ENCODE data around the gene SEL1L2.

SEL1L2 gene

DNA sequence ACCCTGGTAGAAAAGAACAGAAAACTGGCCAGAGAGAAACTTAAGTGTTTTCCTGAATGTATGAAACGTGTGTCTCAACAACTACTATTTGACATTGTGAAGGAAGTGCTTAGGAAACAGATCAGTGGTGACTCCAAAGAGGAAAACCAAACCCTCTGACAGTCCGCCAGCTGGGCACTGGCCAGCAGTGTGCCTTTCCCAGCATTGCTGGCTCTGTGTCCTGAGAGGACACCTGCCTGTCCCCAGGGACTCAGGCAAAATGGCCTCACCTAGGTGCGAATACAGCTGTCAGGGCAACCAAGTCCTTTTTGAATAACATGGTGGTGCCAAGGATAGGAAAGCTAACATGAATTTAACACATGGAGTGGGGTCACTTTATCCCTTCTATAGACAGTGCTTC is 133.1 kb downstream of the SEL1L2 start:
- no peaks in the 10 kb centered on the region for H3K36me3 ChIP-seq (ENCODE audit: control insufficient read depth, insufficient read depth, low read length)
- no peak overlapping the region for H3K4me3 ChIP-seq (replicated peaks; ENCODE audit: low read depth, low read length)
- no peak for DNase-seq (ENCODE audit: extremely low read depth, insufficient read length)
- H3K27me3 ChIP-seq (replicated peaks; ENCODE audit: control insufficient read depth, insufficient read depth, low read length): no peaks in the 10 kb centered on the region
- no peak for TF ChIP-seq CTCF (IDR thresholded peaks at IDR 0.05; ENCODE audit: insufficient read depth, low read length, poor library complexity, severe bottlenecking)

GRCh38 chr20:13856354-13856753 is 134.1 kb downstream of the SEL1L2 start:
- DNase-seq (ENCODE audit: extremely low read depth, insufficient read length): no peak
- no peaks in the 10 kb centered on the region for H3K27me3 ChIP-seq (replicated peaks; ENCODE audit: control insufficient read depth, insufficient read depth, low read length)
- no peak for TF ChIP-seq CTCF (IDR thresholded peaks at IDR 0.05; ENCODE audit: insufficient read depth, low read length, poor library complexity, severe bottlenecking)

DNA sequence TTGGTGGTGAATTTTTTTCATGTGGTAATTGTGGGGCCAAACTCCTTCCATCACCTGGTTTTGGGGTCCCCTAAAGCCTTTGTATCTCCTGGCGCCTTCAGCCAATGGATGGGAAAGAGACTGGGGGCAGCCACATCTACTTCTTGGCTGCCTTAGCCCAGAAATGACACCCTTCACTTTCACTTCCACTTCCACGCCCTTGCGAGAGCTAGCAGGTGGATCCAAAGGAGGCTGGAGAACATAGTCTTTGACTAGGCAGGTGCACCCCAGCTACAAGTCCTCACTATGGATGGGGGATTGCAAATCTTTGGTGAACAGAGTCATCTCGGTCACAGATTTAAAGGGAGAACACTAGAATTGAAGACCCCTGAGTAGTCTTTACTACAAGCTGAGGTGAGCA is 134.8 kb downstream of the SEL1L2 start:
- Histone ChIP-seq H3K4me3 (replicated peaks; ENCODE audit: low read depth, low read length) (no peak overlapping the region), H3K27me3 (replicated peaks; ENCODE audit: control insufficient read depth, insufficient read depth, low read length) (no peaks in the 10 kb centered on the region), H3K36me3 (ENCODE audit: control insufficient read depth, insufficient read depth, low read length) (no peaks in the 10 kb centered on the region)
- DNase-seq (ENCODE audit: extremely low read depth, insufficient read length): no peak
- no peak for TF ChIP-seq CTCF (IDR thresholded peaks at IDR 0.05; ENCODE audit: insufficient read depth, low read length, poor library complexity, severe bottlenecking)

More at GRCh38 chr20:13856354-13856753, 134.1 kb downstream of the SEL1L2 start:
- no peaks in the 10 kb centered on the region for H3K36me3 ChIP-seq (ENCODE audit: control insufficient read depth, insufficient read depth, low read length)
- H3K4me3 ChIP-seq (replicated peaks; ENCODE audit: low read depth, low read length): no peak overlapping the region

DNA sequence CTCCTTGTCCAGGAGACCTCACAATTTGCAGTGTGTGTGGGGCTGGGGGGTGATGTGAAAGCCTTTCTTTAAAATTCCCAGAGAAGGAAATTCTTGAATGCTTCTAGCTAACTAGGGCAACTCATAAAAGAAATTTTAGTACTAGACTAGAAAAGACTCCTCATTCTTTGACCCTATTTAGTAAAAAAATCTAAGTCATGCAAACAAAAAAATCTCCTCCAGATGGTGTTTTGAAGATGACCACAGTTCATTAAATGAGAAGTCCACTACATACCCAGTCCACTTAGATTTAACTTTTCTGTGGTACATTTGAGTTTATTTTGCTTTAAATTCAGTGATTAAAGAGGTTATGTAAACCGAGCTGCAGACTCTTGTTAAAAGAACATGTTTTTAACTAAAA is 138.1 kb downstream of the SEL1L2 start:
- H3K27me3 ChIP-seq (replicated peaks; ENCODE audit: control insufficient read depth, insufficient read depth, low read length): no peaks in the 10 kb centered on the region
- TF ChIP-seq CTCF (IDR thresholded peaks at IDR 0.05; ENCODE audit: insufficient read depth, low read length, poor library complexity, severe bottlenecking): no peak
- DNase-seq (ENCODE audit: extremely low read depth, insufficient read length): no peak
- no peak overlapping the region for H3K4me3 ChIP-seq (replicated peaks; ENCODE audit: low read depth, low read length)
- H3K36me3 ChIP-seq (ENCODE audit: control insufficient read depth, insufficient read depth, low read length): no peaks in the 10 kb centered on the region

DNA sequence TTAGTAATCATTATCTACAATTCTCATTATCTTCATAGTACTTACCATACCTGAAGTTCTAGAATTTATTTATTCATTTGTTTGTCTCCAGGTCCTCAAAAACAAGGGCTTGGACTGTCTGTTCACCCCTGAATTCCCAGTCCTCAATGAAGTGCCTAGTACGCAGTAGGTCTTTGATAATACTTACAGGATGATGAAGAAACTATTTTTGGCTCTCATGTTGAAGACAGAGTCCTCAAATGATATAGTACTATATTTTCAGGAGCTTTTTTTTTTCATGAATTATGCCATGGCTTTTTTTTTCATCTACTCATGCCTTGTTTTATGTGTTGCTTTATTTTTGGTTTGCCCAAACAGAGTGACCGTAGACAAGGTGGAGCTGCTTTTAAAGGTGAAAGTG is 139.1 kb downstream of the SEL1L2 start:
- no peak for DNase-seq (ENCODE audit: extremely low read depth, insufficient read length)

More for the DNA sequence above, 139.1 kb downstream of the SEL1L2 start:
- H3K4me3 ChIP-seq (replicated peaks; ENCODE audit: low read depth, low read length): no peak overlapping the region
- H3K27me3 ChIP-seq (replicated peaks; ENCODE audit: control insufficient read depth, insufficient read depth, low read length): no peaks in the 10 kb centered on the region
- TF ChIP-seq CTCF (IDR thresholded peaks at IDR 0.05; ENCODE audit: insufficient read depth, low read length, poor library complexity, severe bottlenecking): no peak
- no peaks in the 10 kb centered on the region for H3K36me3 ChIP-seq (ENCODE audit: control insufficient read depth, insufficient read depth, low read length)

Measured in GM06990 (cell line).